Activated CD4-positive, CD25-positive, alpha-beta regulatory T cell treated with anti-CD3 and anti-CD28 coated beads, Interleukin-2, amount 50 U/mL, for 72 hours (primary cell): ENCODE measurements around the gene MOSPD3.

Source experiments
- DNase-seq: peaks from one replicate; pipeline ENCODE4 v3.0.0; 2021

Gene MOSPD3

GRCh38 chr7:100575746-100576383 lies 36.5 kb upstream of the MOSPD3 start:
- DNase-seq: no peak

- no peak for DNase-seq
These were observed 35.9 kb upstream of the MOSPD3 start for GRCh38 chr7:100576384-100576993.

- no peak for DNase-seq
These were observed 35.2 kb upstream of the MOSPD3 start for GRCh38 chr7:100577103-100577502.

GRCh38 chr7:100577507-100577906 lies 34.8 kb upstream of the MOSPD3 start:
- no peak for DNase-seq

GRCh38 chr7:100578246-100579183 lies 33.8 kb upstream of the MOSPD3 start:
- no peak for DNase-seq

GRCh38 chr7:100580466-100581283 lies 31.7 kb upstream of the MOSPD3 start:
- no peak for DNase-seq

GRCh38 chr7:100582041-100582579 lies 30.2 kb upstream of the MOSPD3 start:
- DNase-seq: no peak

GRCh38 chr7:100582650-100583049 lies 29.7 kb upstream of the MOSPD3 start:
- no peak for DNase-seq

GRCh38 chr7:100583132-100584053 lies 28.9 kb upstream of the MOSPD3 start:
- peak; percentile 57 for DNase-seq

- no peak for DNase-seq
These were observed 28.2 kb upstream of the MOSPD3 start for GRCh38 chr7:100584054-100584682.

GRCh38 chr7:100584683-100585510 lies 27.4 kb upstream of the MOSPD3 start:
- no peak for DNase-seq

- peak; percentile 72 for DNase-seq
These were observed 26.7 kb upstream of the MOSPD3 start, which contains the start of gene LRCH4 for GRCh38 chr7:100585511-100586265. LRCH4 (minus strand) TSS chr7:100586129; CDS start chr7:100586100, 29 bp downstream.

GRCh38 chr7:100586266-100587025 lies 25.9 kb upstream of the MOSPD3 start, which contains the start of gene FBXO24:
FBXO24 (plus strand) TSS chr7:100586328; CDS start chr7:100586626, 298 bp downstream.
- DNase-seq: peak; percentile 99

- no peak for DNase-seq
These were observed 23.9 kb upstream of the MOSPD3 start for GRCh38 chr7:100588438-100588837.

GRCh38 chr7:100589341-100589947 lies 22.9 kb upstream of the MOSPD3 start:
- DNase-seq: no peak

- no peak for DNase-seq
These were observed 22.1 kb upstream of the MOSPD3 start for GRCh38 chr7:100590077-100590737.

- no peak for DNase-seq
These were observed 20.7 kb upstream of the MOSPD3 start for GRCh38 chr7:100591596-100591995.
